HFF-Myc (cell line): Measurements from ENCODE around the gene DDX10.

ENCODE experiments used
- DNase-seq: peaks from one replicate; pipeline ENCODE4 v3.0.0-alpha.2; 2011; ENCODE audit warnings: low read depth; ENCODE audit errors: extremely low read depth
- H3K4me3 ChIP-seq: replicated peaks from 2 replicates; pipeline ENCODE4 v1.5.1; 2011; ENCODE audit warnings: low read depth, mild to moderate bottlenecking, control low read depth, low read length
- TF ChIP-seq, protein P1 (sequence below): IDR thresholded peaks from 2 replicates; pipeline ENCODE4 v1.5.1; 2012; ENCODE audit warnings: mild to moderate bottlenecking, low read depth, low read length, control low read depth; ENCODE audit errors: missing control alignments

Gene DDX10

GRCh38 chr11:108853151-108853550 is 188.3 kb downstream of the DDX10 start:
- no peak overlapping the region for H3K4me3 ChIP-seq
- TF ChIP-seq, protein P1, sequence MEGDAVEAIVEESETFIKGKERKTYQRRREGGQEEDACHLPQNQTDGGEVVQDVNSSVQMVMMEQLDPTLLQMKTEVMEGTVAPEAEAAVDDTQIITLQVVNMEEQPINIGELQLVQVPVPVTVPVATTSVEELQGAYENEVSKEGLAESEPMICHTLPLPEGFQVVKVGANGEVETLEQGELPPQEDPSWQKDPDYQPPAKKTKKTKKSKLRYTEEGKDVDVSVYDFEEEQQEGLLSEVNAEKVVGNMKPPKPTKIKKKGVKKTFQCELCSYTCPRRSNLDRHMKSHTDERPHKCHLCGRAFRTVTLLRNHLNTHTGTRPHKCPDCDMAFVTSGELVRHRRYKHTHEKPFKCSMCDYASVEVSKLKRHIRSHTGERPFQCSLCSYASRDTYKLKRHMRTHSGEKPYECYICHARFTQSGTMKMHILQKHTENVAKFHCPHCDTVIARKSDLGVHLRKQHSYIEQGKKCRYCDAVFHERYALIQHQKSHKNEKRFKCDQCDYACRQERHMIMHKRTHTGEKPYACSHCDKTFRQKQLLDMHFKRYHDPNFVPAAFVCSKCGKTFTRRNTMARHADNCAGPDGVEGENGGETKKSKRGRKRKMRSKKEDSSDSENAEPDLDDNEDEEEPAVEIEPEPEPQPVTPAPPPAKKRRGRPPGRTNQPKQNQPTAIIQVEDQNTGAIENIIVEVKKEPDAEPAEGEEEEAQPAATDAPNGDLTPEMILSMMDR = no peak
- no peak for DNase-seq

DNA sequence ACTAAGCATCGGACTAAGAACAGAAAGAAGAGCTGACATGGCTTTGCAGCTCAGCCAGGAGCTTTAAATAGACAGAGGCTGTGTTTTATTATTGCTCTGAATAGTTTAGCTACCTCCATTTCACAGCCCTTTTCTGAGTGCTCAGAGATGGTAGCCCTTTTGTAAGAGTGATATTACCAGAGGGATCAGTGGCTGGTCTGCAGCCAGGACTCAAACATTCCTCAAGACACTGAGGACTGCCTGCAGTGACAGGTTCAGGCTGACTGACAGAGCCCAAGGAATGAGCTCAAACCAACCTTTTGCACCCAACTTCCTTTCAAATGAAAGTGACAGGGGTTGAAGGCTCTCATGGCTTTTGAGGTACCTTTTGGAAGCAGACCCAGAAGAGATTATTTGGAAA is 189.0 kb downstream of the DDX10 start:
- no peak for DNase-seq
- TF ChIP-seq, protein P1 = no peak
- H3K4me3 ChIP-seq = no peak overlapping the region

- TF ChIP-seq, protein P1 = no peak
- H3K4me3 ChIP-seq = no peak overlapping the region
- no peak for DNase-seq
These were observed 189.5 kb downstream of the DDX10 start for GRCh38 chr11:108854346-108854745.

GRCh38 chr11:108857382-108857781 is 192.5 kb downstream of the DDX10 start:
- TF ChIP-seq, protein P1 = no peak
- DNase-seq = no peak

GRCh38 chr11:108858622-108859021 is 193.8 kb downstream of the DDX10 start:
- DNase-seq = no peak
- TF ChIP-seq, protein P1 = no peak
- H3K4me3 ChIP-seq = no peak overlapping the region

More at GRCh38 chr11:108857382-108857781, 192.5 kb downstream of the DDX10 start:
- no peak overlapping the region for H3K4me3 ChIP-seq

- TF ChIP-seq, protein P1 = no peak
- no peak overlapping the region for H3K4me3 ChIP-seq
- no peak for DNase-seq
These were observed 194.6 kb downstream of the DDX10 start for GRCh38 chr11:108859510-108859909.

GRCh38 chr11:108863528-108863927 is 198.7 kb downstream of the DDX10 start:
- TF ChIP-seq, protein P1 = no peak
- no peak for DNase-seq
- no peak overlapping the region for H3K4me3 ChIP-seq
